ENCODE data around the gene CLSTN1. TPM values are rescaled to one million over a fixed set of nuclear protein-coding genes. Genes with fewer than 3 reads are reported as not detected.

Gene CLSTN1
- total and polyA plus RNA-seq, 10 of the 15 experiments (the other 5 are each of a cell fraction or from before 2014, with no cell fraction given), result 2.7 to 64.4 (median 23.2) TPM

DNA sequence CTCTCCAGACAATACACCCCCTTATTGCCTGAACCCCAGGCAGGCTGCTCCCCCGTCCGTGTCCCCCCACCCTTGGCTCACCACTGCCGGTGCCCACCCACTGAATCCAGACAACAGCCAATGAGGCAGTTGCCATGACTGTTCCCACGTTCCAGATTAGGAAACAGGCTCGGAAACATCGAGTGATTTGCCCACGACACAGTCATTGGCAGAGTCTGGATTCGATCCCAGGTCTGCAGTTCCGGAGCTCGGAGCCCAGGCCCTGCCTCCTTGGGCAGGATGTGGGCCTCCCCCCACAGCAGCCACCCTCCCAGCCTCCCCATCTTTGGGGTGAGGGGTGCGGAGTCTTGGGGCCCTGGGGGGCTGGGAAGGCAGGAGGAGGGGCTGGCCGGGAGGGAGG is 20.3 kb upstream of the CLSTN1 start (continued):
- TF ChIP-seq, protein P1, sequence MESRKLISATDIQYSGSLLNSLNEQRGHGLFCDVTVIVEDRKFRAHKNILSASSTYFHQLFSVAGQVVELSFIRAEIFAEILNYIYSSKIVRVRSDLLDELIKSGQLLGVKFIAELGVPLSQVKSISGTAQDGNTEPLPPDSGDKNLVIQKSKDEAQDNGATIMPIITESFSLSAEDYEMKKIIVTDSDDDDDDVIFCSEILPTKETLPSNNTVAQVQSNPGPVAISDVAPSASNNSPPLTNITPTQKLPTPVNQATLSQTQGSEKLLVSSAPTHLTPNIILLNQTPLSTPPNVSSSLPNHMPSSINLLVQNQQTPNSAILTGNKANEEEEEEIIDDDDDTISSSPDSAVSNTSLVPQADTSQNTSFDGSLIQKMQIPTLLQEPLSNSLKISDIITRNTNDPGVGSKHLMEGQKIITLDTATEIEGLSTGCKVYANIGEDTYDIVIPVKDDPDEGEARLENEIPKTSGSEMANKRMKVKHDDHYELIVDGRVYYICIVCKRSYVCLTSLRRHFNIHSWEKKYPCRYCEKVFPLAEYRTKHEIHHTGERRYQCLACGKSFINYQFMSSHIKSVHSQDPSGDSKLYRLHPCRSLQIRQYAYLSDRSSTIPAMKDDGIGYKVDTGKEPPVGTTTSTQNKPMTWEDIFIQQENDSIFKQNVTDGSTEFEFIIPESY (IDR thresholded peaks at IDR 0.05), result no peak
- TF ChIP-seq, protein P2, sequence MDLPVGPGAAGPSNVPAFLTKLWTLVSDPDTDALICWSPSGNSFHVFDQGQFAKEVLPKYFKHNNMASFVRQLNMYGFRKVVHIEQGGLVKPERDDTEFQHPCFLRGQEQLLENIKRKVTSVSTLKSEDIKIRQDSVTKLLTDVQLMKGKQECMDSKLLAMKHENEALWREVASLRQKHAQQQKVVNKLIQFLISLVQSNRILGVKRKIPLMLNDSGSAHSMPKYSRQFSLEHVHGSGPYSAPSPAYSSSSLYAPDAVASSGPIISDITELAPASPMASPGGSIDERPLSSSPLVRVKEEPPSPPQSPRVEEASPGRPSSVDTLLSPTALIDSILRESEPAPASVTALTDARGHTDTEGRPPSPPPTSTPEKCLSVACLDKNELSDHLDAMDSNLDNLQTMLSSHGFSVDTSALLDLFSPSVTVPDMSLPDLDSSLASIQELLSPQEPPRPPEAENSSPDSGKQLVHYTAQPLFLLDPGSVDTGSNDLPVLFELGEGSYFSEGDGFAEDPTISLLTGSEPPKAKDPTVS (IDR thresholded peaks at IDR 0.05; ENCODE audit: low read depth, low read length), result no peak
- no peak for TF ChIP-seq EGR1 (IDR thresholded peaks at IDR 0.05; ENCODE audit: borderline replicate concordance in 1 of 2, low read depth in 2 of 2, low read length in 2 of 2)
- TF ChIP-seq, protein P3, sequence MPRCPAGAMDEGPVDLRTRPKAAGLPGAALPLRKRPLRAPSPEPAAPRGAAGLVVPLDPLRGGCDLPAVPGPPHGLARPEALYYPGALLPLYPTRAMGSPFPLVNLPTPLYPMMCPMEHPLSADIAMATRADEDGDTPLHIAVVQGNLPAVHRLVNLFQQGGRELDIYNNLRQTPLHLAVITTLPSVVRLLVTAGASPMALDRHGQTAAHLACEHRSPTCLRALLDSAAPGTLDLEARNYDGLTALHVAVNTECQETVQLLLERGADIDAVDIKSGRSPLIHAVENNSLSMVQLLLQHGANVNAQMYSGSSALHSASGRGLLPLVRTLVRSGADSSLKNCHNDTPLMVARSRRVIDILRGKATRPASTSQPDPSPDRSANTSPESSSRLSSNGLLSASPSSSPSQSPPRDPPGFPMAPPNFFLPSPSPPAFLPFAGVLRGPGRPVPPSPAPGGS (IDR thresholded peaks at IDR 0.05; ENCODE audit: borderline replicate concordance, insufficient read depth, low read depth, low read length, poor library complexity, severe bottlenecking), result no peak
- no peak for TF ChIP-seq NFYB (IDR thresholded peaks at IDR 0.05; ENCODE audit: insufficient read depth, low read depth, low read length)
- no peak for TF ChIP-seq POLR2AphosphoS2 (IDR thresholded peaks at IDR 0.05; ENCODE audit: low read depth, low read length)
- TF ChIP-seq IRF4 (IDR thresholded peaks at IDR 0.05; ENCODE audit: low read depth, low read length), result no peak
- TF ChIP-seq ZNF24 (IDR thresholded peaks at IDR 0.05), result no peak
- no peak for TF ChIP-seq EZH2 (IDR thresholded peaks at IDR 0.05; ENCODE audit: borderline replicate concordance, control insufficient read depth, low read depth, low read length)
